ENCODE results near the gene GPX1.

The GPX1 gene

DNA sequence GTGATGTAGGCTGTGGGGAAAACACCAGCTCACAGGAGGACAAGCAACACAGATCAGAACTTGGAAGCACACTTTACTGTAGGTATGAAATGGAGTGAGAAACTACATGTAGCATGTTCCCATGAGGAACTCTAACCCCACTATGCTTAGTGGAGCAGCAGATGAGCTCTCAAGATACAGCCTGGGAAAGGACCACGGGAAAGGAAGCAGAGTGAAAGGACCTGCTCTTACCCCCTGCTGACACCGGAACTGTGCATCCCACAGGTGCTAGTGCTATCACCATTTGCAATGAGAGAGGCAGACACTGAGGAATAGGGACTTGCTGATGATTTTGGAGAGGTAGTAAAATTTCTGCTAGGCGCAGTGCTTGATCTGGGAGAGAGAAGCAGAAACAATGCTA, 46.9 kb downstream of the GPX1 start:
- DNase-seq = no peak

DNA sequence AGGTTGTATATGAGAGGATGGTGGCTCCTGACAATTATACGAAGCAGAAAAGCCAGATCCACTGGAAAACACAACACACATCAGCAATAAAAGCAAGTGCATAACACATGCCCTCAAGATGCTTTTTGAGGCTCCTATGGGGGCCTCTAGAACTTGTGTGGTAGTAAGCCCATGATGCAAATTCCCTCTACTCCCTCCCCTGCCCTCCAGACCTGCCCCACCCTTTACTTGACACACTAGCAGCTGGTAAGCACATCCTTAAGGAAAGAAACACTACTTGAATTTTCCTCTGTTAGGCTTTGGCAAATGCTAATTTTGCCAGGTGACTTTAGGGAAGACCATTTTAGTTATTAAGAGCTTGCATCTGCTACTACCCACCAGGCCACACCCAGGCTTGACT, 47.5 kb downstream of the GPX1 start:
- DNase-seq = no peak

Data from T-helper 9 cell (primary cell).